Activated CD8-positive, alpha-beta memory T cell treated with anti-CD3 and anti-CD28 coated beads, Interleukin-2, amount 50 U/mL, for 4 hours (primary cell): ENCODE results near the gene ACYP1.
"Not testable (repeated sequence)": the region's sequence is repeated elsewhere in the genome, so short reads cannot be mapped to it uniquely, and the experiment has no call there.

ENCODE experiments used
- DNase-seq: peaks from one replicate; pipeline ENCODE4 v3.0.0-alpha.2; 2020

The ACYP1 gene

GRCh38 chr14:75067765-75068164, 3.9 kb upstream of the ACYP1 start:
- not testable (repeated sequence) for DNase-seq

- DNase-seq, result no peak
These were observed 3.4 kb upstream of the ACYP1 start for GRCh38 chr14:75067212-75067611.

DNA sequence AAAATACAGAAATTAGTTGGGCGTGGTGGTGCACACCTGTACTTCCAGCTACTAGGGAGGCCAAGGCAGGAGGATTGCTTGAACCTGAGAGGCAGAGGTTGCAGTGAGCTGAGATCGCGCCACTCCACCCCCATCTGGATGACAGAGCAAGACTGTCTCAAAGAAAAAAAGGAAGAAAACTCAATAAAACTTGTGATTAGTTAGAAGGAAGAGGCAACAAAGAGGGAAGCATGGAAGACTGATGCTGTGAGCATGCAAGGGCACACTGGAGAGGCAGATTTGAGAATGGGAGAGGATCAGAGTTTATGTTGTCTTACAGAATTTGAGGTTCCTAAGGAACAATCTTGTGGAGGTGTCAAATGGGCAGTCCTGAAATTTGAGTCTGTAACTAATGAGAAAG, 2.9 kb upstream of the ACYP1 start:
- DNase-seq, result no peak

GRCh38 chr14:75064205-75064567, 362 bp upstream of the ACYP1 start:
- no peak for DNase-seq

DNA sequence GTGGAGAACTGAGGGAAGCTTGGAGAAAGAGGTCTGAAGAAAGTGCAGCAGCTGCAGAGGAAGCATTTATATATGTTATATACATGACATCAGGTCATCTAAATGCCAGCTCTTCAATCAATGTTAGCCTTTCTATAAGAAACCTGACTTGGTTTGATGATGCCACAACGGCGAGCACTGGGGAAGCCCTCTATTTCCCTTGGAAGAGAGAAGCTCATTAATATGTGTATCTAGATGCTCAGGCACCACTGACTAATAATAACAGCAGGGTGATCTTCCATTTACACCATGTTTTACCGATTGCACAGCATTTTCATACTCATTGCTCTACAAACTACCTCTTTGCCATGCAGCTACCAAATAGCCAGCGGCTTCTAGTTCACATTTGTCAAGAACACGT, 811 bp downstream of the ACYP1 start:
- no peak for DNase-seq

- no peak for DNase-seq
These were observed 3.4 kb downstream of the ACYP1 start for GRCh38 chr14:75060420-75060819.

- no peak for DNase-seq
These were observed 4.2 kb downstream of the ACYP1 start for GRCh38 chr14:75059642-75060041.

GRCh38 chr14:75054421-75054820, 9.4 kb downstream of the ACYP1 start:
- no peak for DNase-seq

GRCh38 chr14:75053396-75054291, 10.2 kb downstream of the ACYP1 start:
- no peak for DNase-seq

DNA sequence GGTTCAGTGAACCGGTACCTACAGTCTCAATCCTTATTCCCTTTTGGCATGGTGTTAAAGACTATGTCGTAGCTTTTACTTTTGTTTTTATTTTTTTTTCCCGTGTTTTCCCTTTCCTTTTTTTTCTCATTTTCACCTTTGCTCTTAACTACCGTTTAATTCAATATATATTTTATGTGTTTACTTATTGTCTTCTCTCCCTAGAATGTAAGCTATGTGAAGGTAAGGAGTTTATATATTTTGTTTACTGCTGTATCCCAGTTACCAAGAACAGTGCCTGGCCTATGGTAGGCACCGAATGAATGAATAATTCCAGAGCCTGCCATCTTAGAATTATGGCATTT, 12.3 kb downstream of the ACYP1 start:
- no peak for DNase-seq

DNA sequence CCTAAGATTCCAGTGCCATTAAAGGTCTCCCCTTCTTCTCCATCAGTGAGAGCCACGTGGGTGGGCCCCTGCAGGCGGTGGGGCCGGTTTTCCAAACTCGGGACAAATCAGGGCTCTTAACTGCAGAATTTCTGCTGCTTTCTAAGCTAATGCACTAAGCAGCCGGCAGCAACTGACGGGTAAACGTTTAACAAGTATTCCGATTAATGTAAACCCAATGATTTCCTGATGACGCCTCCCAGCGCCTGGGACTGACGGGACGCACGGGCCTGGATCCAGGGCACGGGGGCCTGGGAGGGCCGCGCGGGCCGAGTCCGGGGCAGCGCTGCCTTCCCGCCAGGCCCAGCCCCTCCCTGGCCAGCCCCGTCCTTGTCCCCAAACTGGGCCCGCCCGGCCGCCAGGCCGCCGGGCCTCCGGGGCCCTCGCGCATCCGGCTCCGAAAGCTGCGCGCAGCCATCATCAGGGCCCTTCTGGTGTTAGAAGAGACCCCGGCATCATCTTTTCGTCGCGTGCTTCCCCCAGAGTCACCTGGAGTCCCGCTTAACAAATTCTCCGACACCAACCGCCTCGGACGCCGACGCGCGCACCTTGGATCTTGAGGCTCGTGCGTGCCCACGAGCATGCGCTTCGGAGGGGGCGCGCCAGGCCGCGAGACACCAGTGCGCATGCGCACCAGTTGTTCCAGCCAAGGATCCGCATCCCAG, 12.8 kb downstream of the ACYP1 start, which contains the start of gene MLH3:
Gene MLH3 (minus strand): TSS at position 616 of the 704 bp plus-strand sequence. CDS start 1,812 bp downstream, outside the sequence.
- peak; percentile 79 for DNase-seq

DNA sequence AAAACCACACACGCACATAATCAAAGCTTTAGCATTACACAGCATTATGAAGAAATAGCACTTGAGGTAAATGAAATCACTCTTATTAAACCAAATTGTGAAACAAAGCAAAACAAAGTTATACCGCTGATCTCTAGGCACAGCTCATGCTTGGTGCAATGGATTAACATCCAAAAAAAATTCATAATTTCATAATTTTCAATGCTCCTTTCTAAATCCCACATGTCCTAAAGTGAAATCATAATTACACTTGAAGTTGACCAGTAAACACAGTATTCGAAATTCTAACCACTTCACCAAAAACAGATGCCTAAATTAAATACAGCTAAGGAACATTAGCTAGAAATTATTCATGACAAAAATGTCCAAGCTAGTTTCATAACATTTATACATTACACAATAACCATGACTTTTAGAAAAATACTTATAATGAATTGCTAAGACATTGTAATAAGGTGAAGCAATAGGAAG, 14.1 kb downstream of the ACYP1 start:
- no peak for DNase-seq

GRCh38 chr14:75049136-75049535, 14.7 kb downstream of the ACYP1 start:
- no peak for DNase-seq

DNA sequence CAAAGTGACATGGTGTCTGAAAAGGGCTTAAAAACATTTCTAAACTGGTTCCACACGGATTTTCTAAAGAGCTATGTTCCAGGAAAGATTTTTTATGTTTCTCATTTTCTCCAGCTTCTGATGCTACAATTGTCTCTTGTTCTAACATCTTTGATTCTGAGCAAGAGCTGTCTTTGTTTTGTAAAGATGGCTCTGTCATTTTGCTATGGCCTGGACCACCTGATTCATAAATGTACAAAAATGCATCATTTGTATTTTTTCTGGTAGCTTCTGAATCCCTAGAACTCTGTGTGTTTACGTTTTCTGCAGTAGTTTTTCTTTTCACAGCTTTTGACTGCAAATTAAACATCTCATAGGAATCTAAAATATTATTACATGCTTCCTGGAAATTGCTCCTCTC, 15.7 kb downstream of the ACYP1 start:
- DNase-seq, result no peak

DNA sequence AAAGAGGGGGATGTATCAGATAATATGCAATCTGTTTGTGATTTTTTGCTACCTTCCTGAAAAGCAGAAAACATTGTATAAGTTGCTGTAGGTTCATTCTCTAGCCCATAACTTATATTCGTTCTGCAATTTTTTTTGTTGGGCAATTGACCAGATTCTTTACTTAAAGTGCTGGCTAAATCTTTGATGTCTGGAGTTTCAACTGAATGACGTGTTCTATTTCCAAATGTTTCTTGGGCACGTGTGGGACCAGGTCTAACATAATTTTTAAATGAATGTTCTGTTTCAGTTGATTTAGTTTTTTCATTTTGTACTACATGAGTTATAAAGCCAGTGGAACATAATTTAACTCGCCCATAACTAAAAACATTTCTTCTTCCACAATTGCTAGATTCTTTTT, 16.3 kb downstream of the ACYP1 start:
- DNase-seq, result no peak

GRCh38 chr14:75046899-75047298, 16.9 kb downstream of the ACYP1 start:
- no peak for DNase-seq

DNA sequence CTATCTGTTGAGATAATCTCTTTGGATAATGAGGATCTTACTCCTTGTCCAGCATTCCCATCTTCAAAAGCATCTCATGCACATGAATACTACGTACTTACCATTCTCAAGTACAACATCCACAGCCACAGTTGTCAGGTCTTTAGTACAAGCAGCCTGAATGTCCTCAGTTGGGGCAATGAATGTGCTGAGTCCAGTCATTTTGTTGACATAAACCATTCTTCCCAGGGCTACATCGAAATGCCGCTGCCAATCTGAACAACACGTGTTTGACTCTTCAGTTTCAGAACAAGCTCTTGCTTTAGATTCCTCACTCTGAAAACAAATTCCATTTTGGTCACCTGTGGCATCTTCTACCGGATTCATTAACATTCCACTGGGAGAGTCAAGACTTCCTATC, 17.5 kb downstream of the ACYP1 start:
- no peak for DNase-seq

DNA sequence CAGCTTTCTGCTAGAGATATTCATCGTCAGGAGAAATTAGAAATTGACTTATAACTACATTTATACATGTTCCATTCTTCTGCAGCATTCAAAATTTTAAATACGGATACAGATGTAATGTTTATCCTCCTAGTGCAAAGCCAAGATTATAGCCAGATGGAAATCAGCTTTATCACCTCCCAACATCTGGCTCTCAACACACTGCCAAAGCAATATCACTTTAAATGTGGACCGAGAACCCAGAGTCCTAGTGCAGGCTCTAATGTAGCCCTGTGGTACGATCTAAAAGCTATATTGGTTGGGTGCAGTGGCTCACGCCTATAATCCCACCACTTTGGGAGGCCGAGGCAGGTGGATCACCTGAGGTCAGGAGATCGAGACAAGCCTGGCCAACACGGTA, 19.1 kb downstream of the ACYP1 start:
- no peak for DNase-seq

DNA sequence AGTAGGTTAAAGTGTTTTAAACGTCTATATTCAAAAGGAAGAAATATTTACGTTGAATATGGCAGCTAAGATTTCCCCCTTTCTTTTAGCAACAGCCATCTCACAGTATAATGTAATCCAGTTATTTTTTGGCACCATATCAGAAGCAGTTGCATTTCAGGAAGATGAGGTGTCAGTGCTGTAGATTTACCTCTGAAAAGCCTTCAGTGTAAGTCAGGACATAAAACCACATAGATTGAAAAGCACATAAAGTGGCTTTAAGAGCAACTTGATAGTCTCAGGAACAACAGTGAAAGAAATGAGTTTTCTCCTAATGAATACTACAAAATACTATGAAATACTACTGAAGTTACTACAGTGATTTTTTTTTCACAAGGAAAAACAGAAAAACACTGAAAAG, 19.5 kb downstream of the ACYP1 start:
- no peak for DNase-seq

GRCh38 chr14:75042035-75042434, 21.8 kb downstream of the ACYP1 start:
- DNase-seq, result no peak

DNA sequence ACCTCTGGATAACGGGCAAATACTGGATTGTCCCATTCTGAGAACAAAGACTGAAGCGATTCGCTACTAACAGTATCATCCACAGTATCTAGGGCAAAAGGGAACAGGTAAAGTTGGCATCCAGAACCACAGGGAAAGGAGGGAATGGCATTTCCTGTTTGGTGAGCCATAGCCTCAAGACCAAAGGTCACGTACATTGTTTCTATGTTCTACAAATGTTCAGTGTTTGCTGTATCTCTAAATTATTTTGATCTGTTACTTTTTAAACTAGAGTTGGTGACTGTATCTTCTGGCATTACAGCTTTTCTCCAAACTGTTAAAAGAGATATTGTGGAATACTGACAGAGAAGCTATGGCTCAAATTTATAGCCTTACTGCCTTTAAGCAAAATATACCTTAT, 22.2 kb downstream of the ACYP1 start:
- no peak for DNase-seq

DNA sequence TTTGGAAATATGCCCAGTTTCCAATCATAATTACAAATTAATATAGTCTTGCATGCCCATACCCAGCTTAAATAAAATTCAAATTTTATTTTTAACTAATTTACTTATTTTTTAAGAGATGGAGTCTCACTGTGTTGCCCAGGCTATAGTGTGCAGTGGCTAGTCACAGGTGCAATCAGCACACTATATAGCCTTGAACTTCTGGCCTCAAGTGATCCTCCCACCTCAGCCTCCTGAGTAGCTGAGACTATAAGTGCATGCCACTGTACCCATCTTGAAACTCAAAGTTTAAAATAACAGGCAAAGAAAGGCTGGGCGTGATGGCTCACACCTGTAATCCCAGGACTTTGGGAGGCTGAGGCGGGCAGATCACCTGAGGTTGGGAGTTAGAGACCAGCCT, 22.9 kb downstream of the ACYP1 start:
- DNase-seq, result no peak

DNA sequence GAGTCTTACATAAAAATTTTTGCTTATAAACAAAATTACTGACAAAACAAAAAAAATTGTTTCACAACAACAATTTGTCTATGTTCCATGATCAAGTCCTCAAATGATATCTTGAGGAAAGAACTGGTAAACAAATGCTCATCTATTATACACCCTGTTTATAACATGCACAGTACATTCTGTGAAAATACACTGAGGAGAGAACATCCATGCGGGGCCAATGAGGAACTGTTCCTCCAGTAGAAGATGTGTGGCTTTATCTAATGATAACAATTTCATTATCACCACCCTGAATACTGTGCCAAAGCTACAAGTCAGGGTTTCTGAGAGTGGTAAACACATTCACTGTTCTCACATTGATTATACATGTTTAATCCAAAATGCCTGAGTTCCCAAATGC, 23.3 kb downstream of the ACYP1 start:
- no peak for DNase-seq

- DNase-seq, result no peak
These were observed 30.9 kb downstream of the ACYP1 start for GRCh38 chr14:75032939-75033338.
